NCI-H526 (cell line): ENCODE results near the gene BICDL1.

Experiments used
- DNase-seq, 2 experiments: peaks; one replicate each; lab custom pipeline; 2025; lab: John Stamatoyannopoulos, UW

BICDL1 gene

DNA sequence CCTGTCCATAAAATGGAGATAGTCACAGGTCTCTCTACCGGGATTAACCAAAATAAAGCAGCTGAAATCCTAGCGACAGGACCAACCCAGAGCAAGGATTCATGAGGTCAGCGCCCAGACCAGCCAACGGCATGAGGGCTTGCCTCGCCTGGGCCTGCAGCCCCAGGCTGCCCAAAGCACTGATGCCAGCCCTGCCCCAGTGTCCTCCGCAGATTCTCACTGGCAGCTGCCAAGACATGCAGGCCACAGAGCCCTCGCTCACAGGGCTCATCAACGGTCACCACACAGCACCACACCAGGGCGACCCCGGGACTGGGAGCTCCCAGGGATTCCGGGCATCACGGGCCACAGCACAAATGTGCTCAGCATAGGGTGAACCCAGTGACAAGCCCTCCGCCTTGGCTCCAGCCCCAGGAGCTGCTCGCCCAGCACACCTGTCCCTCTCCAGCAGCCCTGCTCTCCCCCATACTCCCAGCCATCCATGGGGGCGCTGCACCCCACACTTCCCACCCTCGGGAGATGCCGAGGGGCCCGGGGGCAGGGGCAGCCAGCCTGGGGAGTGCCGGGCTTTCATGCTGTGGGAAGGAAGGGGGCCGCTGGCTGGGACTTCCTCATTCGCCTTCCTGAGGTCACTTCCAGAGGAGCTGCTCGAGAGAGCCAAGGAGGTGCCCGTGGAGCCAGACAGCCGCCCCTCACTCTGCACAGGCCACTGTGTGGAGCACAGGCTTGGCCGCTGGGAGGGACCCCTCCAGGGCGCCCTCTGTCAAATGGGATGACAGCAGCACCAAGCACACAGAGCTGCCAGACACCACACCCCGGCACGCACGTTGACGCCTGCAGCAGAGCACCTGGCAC lies 113.4 kb downstream of the BICDL1 start:
- DNase-seq = no peak

DNA sequence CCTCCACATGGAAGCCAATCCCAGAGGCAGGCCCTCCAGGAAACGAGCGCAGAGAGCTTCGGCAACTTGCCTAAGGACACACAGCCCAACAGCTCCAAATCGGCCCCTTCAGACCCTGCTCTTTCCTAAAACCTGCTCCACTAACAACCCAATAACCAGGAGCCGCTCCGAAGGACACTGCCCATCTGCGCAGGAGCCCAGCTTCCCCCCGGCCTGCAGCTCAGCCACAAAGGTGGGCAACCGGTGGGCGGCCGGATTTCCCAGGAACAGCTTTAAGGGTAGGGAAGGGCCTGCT lies 114.0 kb downstream of the BICDL1 start:
- no peak for DNase-seq

DNA sequence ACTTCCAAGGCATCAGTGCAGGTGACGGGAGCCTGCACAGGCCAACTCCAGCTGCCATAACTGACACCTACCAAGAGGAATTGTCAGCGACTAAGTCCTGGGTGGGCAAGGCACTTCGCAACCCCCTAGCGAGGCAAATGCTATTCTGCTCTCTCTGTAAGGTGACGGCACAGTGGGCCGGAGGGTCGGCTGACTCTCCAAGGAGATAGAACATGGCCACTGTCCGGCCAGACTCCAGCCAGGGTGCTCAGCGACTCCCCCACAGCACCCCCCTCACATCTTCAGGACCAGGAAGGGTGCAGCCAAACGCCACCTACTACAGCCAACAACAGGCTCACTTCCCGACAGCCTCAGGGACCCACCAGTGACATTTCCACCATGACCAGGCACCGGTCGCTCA lies 114.3 kb downstream of the BICDL1 start:
- no peak for DNase-seq

DNA sequence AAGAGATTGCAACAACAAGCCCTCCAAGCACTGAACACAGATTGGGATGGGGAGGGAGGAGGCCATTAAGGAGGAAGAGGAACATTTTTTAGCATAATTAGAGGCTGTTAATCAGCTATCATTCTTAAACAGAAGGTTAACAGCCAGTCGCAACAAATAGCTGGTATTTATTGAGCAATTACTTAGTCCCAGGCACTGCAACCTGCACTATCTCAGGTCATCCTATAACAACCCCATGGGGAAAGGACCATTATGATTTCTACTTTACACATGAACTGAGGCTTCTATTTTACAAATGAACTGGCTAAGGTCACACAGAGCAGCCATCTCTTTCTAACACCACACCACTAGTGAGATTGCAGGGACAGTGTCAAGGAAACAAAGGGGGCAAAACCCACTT lies 117.1 kb downstream of the BICDL1 start:
- DNase-seq = no peak

DNA sequence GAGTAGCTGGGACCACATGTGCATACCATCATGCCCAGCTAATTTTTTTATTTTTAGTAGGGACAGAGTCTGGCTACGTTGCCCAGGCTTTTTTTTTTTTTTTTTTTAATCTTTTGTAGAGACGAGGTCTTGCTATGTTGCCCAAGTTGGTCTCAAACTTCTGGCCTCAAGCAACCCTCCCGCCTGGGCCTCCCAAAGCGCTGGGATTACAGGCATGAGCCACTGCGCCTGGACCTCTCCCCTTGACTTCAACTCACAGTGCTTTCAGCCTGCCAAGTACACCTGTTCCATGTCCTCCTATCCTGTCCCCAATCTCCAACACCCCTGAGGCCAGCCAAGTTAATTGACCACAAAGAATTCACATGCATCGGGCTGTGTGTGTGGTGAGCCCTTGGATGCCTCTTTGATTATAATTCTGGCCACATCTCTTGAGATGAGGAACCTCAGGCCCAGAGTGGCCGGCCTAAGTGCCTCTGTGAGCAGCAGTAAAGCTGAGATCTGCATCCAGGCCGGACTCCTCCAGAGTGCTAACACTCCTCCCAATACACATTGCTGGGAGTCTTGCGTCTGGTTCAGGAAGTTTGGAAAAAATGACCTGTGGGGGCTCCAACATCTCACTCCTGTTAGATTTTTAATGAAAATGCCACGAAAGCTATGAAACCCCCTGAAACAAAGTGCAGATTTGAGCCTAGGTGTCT lies 120.7 kb downstream of the BICDL1 start:
- DNase-seq = no peak

DNA sequence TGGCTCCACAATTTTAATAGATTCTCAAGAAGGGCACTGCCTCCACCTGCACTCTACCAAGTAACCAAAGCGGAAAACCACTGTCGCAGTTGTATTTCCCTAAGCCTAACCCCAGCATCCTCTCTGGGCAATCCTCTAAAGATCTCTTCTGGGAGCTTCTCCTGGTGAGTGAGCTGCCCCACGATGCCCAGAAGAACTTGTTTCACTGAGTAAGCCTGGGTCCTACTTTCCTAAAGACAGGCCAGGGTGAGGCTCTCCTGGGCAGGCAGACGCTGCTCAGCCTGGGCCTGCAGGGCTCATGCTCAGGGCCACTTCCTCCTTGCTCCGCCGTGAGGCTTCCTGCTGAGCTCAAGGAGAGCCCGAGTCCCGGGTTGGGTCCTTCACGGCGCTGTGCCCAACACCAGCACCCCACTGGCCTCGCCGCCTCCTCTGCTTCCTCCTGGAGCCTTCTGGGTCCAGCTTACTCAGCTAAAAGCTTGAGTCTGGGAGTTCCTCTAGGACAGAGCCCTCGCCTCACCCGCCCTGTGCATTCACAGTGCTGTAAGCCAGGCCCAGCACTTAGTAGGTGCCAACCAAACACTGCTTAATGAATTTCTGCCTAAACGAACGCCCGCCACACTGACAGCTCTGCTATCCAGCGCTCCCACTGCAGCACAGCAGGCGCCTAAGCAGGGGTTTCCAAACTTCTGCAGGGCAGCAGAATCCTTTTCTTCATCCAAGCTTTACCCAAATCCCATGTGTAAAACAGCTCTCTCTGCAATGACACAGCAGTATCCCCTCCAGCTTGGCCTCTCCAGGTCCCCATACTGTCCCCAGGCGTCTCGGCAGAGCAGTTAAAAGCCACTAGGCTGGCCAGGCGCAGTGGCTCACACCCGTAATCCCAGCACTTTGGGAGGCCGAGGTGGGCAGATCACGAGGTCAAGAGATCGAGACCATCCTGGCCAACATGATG lies 121.8 kb downstream of the BICDL1 start:
- DNase-seq = no peak

DNA sequence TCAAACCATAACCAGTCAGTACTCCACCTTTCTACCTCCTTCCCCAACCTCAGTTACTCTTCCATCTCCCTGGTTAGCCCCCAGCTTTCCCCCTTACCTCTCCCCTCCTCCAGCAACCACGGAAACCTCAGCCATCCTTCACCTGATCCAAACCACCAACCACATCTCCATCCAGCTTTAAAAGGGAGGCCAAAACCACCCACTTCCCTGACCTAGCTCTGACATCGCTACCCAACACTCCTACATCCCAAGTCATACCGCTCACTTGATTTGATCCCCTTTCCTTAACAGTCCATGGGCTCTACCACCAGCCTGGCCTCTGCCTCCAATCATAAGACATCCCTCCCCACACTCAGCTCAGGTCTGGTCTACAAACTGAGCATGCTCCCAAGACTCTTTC lies 126.0 kb downstream of the BICDL1 start:
- DNase-seq = no peak

DNA sequence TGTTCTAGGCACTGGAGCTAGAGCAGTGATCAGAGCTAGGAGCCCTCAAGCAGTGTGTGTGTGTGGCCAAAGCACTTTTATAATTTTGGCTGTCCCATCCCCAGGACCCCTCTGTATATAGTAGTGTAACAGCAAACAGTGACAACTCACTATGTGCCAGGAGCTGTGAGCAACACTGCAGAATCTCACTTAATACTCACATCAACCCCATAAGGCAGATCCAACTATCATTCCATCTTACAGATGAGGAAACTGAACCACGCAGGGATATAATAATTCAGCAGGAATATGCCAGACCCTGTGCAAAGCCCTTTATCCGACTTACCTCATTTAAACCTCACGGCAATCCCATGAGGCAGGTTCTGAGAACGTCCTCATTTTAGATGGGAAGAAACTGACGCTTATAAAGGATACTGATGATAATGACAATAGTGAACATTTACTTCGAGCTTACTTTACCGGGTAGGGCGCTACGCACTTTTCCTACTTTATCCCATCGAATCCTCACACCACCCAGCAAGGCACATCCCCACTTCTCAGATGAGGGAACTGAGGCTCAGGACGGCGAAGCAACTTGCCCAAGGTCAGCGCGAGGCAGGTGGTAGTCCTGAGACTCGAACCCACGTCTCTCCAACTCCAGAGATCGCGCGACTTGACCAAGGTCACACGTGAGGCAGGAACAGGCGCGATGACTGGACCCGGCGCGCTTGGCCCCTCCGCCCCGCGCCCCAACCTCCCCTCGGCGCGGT lies 126.8 kb downstream of the BICDL1 start:
- peak in 1 of 2 experiments; percentile 53 for DNase-seq

DNA sequence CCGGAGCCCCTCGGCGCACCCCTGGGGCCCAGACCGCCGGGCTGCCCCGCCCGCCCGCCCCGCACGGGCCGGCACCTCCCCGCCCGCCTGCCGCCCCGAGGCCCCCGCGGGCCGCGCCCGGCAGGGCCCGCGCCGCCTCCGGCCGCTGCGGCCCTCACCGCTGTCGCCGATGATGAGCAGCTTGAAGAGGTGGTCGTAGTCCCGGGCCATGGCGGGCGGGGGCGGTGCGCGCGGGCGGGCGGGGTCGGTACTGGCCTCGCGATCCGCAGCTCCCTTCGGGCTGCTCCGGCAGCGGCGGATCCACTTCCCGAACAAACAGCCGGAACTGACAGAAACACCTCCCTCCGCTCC lies 127.4 kb downstream of the BICDL1 start, which contains the start of gene RAB35:
RAB35 (minus strand) TSS at position 313 of the 351 bp plus-strand sequence; CDS start at position 210, 103 bp downstream.
- DNase-seq = no peak

DNA sequence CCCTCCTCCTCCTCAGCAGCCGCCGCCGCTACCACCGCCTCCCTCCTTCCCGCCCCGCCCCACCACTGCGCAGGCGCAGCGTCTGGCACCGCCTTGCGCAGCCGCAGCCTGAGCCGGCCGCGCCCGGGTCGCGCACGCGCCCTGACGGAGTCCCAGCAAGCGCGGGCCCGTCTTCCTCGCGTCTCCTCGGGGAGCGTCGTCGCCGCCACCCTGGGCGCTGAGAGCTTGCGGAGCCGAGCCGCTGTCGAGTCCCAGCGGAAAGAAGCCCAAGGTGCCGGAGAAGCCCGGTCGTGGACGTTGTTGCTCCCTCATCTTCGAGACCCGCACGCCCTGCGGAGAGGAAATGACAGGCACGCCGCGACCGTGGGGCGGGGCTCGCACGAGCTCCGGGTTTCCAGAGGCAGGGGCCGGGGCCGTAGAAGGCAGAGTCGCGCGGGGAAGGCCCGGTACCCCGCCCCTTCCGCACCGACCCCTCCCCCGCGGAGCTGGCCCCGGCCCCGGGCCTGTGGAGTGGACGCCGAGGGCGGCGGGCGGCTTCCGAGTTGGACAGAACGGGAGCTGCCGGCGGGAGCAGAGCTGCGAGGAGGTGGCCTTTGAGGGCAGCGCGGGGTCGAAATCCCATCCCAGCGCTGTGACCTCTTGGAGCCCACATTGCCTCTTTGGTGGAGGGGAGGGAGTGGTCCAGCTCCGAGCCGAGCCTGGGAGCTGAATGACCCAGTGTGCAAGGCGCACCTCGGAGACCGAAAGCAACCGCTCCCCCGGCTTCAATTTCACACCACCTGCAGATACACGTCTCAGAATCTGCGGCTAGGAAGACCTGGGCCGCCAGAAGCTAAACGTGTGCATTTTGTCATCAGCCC lies 128.0 kb downstream of the BICDL1 start:
- peak; percentile 71 to 96 for DNase-seq

DNA sequence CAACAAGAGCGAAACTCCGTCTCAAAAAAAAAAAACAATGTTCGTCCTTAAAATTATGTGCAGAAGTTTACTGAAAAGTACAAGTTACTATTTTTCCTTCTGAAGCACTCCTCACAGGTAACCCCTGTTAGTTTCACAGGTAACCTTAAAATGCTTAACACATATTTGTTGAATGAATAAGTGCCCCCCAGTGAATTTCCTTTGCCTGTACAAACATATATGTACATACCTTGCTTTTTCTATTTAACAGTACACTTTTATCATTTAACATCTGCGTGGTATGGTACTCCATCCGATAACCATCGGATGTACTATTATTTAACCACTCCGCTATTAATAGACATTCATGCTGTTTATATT lies 128.9 kb downstream of the BICDL1 start:
- no peak for DNase-seq

DNA sequence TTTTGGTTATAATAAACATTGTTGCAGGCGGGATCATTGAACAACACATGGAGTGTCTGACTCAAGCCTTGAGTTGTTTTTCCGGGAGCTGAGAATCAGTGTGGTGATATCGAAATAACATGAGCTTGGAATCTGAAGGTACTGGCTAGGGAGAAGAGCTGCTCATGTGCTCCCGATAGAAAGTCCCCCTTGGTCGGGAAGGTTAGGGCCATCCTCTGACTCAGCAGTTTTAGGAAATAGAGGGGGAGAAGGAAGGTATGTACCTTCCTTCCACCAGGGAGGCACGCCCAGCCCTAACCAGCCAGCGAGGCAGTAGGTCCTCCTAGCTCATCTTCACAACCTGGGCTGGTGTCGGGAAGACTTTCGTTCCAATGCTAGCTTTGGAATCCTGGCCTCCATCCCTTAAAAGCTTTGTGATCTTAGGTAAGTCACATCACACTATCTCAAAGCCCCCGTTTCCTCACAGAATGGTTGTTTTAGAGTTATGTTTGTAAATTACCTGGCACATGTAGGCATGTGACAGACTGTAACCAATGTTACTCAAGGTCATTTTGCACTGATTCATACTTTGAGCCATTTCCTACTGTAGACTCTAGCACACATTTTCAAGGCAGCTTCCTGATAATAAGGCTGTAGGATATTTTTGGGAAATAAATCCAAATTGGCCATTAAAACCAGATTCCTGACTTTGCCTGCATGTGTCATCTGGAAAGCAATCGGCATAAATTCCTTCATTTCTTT lies 129.5 kb downstream of the BICDL1 start:
- DNase-seq = peak in 1 of 2 experiments; percentile 44

DNA sequence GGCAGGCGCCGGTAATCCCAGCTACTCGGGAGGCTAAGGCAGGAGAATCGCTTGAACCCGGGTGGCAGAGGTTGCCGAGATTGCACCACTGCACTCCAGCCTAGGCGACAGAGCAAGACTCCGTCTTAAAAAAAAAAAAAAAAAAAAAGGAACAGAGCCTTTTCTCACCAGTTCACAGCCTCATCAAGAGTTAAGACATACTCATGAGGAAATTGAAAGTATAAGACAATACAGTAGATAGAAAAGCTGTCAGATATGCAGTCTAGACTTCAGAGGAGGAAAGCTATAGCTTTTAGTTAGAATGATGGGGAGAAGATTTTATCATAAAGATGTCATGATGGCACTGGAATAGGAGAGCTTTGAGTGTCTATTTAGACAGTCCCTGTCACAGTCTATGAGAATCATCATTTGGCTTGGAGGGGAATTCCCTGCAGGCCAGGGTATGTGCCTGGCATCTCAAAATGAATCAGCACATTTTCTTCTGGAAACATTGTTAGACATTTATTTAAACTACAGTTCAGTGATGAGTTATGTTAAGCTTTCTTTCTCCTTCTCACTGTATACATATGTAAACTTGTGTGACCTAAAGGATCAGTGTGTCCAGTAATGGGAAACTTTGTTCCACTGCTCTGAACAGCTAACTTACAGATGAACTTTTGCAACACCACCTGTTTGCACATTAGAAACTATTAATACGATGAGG lies 130.4 kb downstream of the BICDL1 start:
- no peak for DNase-seq

DNA sequence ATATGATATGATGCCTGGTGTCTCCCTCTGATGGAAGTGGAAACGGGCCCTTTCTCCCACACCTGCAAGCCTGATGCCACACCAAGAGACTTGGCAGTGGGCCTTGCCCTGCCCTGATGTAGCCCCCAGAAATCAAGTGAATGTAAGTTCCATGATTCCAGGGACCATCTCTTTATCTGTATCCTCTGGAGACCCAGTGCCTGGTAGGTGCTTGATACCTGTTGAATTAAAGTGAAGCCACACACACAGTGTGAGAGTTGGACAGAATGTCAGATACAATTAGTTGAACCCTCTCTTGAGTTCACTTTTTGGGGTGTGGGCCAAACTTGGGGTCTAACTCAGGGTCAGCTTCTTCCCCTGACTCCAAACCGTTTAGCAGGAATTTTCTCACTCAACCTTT lies 132.3 kb downstream of the BICDL1 start:
- DNase-seq = no peak

DNA sequence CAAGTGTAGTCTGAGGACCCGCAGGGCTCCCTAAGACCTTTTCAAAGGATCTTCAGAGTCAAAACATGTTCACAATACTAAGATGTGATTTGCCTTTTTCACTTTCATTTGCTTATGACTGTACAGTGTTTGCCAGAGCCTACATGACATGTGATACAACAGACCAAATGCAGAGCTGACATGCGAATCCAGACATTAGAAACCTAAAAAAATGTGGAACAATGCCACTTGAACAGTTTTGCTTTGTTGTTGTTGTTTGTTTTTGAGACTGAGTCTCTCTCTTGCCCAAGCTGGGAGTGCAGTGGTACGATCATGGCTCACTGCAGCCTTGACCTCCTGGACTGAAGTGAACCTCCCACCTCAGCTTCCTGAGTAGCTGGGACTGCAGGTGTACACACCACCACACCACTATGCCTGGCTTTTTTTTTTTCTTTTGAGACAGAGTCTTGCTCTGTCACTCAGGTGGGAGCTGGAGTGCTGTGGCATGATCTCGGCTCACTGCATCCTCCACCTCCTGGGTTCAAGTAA lies 132.8 kb downstream of the BICDL1 start:
- DNase-seq = no peak

DNA sequence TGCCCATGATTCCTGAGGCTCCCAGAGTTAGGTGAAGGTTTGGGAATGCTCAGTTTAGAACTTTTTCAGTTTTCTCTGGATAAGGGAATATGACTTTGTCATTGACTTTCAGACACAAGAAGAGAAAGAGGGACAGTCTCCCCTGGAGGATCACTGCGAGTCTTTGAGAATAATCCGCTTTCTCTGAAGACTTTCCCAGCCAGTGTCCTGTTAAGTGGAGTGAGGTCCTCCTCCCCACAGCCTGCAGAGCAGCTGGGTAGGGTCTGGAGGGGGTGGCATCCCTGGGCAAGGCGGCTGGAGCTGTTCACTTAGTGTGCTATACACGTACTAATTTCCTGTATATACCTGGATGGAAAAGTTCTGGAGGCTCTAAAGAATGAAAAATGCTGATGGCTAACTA lies 136.0 kb downstream of the BICDL1 start:
- DNase-seq = no peak

DNA sequence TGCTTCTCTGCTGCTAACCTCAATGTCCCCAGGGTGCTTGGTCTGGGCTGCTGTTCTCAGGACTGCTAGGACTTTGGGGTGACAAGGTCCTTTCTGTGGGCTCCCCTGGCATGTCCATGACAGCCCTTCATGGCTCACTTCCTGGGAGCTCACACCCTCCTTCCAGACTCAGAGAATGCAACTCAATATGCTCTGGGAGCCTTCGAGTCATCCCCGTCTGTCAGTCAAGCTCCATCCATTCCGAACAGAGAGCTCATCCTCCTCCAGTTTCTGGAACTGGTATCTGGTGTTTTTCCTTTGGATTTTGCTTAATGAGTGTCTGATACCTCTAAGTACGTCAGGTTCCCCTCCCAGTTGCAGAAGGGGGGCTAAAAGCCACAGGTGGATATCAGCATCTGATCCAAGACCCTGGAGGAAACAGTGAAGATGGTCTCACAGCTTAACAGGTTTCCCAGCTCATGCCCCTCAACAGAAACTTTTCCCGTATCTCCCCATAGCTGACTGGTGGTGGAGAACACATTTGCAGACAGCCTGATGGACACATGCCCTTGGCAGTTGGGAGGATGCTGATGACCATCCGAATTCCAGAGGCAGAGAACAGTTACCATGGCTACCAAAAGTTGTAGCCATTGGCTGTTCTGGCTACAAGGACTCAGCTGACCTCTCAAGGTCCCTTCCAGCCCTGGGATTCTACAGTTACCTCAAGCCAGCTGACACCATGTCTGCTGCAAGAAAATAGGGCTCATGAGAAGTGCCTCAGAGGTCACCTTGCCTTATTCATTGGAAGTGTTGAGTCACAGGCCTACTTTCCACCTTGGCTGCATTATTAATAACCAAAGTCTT lies 137.0 kb downstream of the BICDL1 start:
- no peak for DNase-seq

DNA sequence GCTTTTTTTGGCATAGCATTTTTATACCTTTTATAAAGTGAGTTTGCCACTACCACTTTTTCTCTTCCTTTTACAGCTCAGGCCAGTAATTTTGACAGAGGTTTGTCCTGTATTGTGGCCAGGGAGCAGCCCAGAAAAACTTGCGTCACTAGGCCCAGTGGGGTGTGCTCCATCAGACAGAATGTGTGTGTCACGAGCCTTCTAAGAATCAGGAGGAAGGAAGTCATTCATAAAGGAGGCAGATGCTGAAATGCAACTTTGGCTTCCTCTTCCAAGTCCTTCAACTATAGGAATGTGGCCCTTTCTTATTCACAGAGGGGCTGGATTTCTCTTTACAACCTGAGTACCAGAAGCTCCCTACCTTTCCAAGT lies 137.6 kb downstream of the BICDL1 start:
- no peak for DNase-seq
